Endothelial cell of umbilical vein (primary cell): ENCODE measurements around the gene MRPL24. TPM values are rescaled to one million over a fixed set of nuclear protein-coding genes. Genes with fewer than 3 reads are reported as not detected.

Experiments used
- BruUV-seq: library from RNA; stranded (reverse); fragments of 400-500 nt; replicated peaks from 2 replicates; lab custom pipeline; 2021; lab: Mats Ljungman, UMichigan
- CTCF ChIA-PET: fragments of 300-600, 350-600 bp; sonication (Branson Sonifier 250); formaldehyde crosslinking; loops from one replicate; lab custom pipeline; 2021; ENCODE audit warnings: antibody characterized with exemption, inconsistent platforms; lab: Charles Lee
- POLR2A ChIA-PET: fragments of 300-600, 350-600 bp; sonication (Branson Sonifier 250); formaldehyde crosslinking; loops from one replicate; lab custom pipeline; 2021; ENCODE audit warnings: antibody characterized with exemption, inconsistent platforms; lab: Charles Lee
- DNase-seq: peaks from one replicate; pipeline ENCODE4 v3.0.0-alpha.2; 2011; ENCODE audit warnings: low read depth, low spot score
- FAIRE-seq: peaks from 2 replicates; lab custom pipeline; 2011; peaks lifted over from hg19 to GRCh38; lab: Jason Lieb, UNC
- H2AFZ ChIP-seq: 2 replicates; pipeline ENCODE4 v1.6.0; 2012; ENCODE audit warnings: low read depth, low read length, control low read depth, inconsistent platforms
- H3K27ac ChIP-seq: 2 replicates; pipeline ENCODE4 v1.5.1; 2011; ENCODE audit warnings: low read depth, mild to moderate bottlenecking, control low read depth, low read length, moderate library complexity; ENCODE audit not compliant: insufficient read depth
- H3K27me3 ChIP-seq, 2 experiments: 2 replicates each; pipeline versions ENCODE4 v1.6.0 to v1.6.1; 2011; ENCODE audit warnings: low read length in 2 of 2, mixed read lengths in 1 of 2; ENCODE audit not compliant: control insufficient read depth in 2 of 2, insufficient read depth in 2 of 2
- H3K36me3 ChIP-seq, 2 experiments: 2 replicates in 1 of 2; 3 replicates in 1 of 2; pipeline ENCODE4 v1.5.1; 2011; ENCODE audit warnings: low read length in 2 of 2, mild to moderate bottlenecking in 1 of 2, moderate library complexity in 1 of 2; ENCODE audit not compliant: control insufficient read depth in 2 of 2, insufficient read depth in 2 of 2; ENCODE audit errors: extremely low read depth in 1 of 2
- H3K4me1 ChIP-seq: 3 replicates; pipeline ENCODE4 v1.5.1; 2011; ENCODE audit warnings: mild to moderate bottlenecking, low read length; ENCODE audit not compliant: control insufficient read depth, insufficient read depth; ENCODE audit errors: extremely low read depth
- H3K4me2 ChIP-seq: 2 replicates; pipeline ENCODE4 v1.6.1; 2011; ENCODE audit warnings: low read length, control low read depth, mixed read lengths; ENCODE audit not compliant: insufficient read depth
- H3K4me3 ChIP-seq, 3 experiments: fragments of 200-600 bp in 1 of 3; sonication (generic), shearing (Covaris generic) in 1 of 3; replicated peaks in 1 of 3; 2 replicates each; pipeline ENCODE4 v1.5.1; 2011 to 2016; ENCODE audit warnings: control low read depth in 3 of 3, low read length in 3 of 3, mild to moderate bottlenecking in 2 of 3, inconsistent platforms in 1 of 3, low read depth in 1 of 3, moderate library complexity in 1 of 3; ENCODE audit not compliant: insufficient read depth in 1 of 3
- H3K79me2 ChIP-seq: 2 replicates; pipeline ENCODE4 v1.6.0; 2012; ENCODE audit warnings: low read length, inconsistent platforms; ENCODE audit not compliant: control insufficient read depth, insufficient read depth
- H3K9ac ChIP-seq: replicated peaks from 2 replicates; pipeline ENCODE3; 2011; ENCODE audit warnings: low read length, control low read depth; ENCODE audit not compliant: insufficient read depth; ENCODE audit errors: extremely low read depth
- H3K9me1 ChIP-seq: replicated peaks from 3 replicates; pipeline ENCODE4 v1.6.0; 2011; ENCODE audit warnings: mild to moderate bottlenecking, low read length; ENCODE audit not compliant: control insufficient read depth, insufficient read depth; ENCODE audit errors: extremely low read depth
- H3K9me3 ChIP-seq: replicated peaks from 2 replicates; pipeline ENCODE4 v1.5.1; 2012; ENCODE audit warnings: low read length, inconsistent platforms; ENCODE audit not compliant: control insufficient read depth, insufficient read depth
- H4K20me1 ChIP-seq: replicated peaks from 2 replicates; pipeline ENCODE3; 2011; ENCODE audit warnings: mild to moderate bottlenecking, low read length; ENCODE audit not compliant: control insufficient read depth, insufficient read depth; ENCODE audit errors: extremely low read depth
- EZH2 ChIP-seq: IDR thresholded peaks from 2 replicates; pipeline ENCODE4 v1.6.1; 2012; ENCODE audit warnings: borderline replicate concordance, low read depth, mild to moderate bottlenecking, moderate library complexity, low read length, inconsistent platforms; ENCODE audit not compliant: severe bottlenecking
- FOS ChIP-seq: IDR thresholded peaks from 2 replicates; pipeline ENCODE4 v1.6.1; 2011; ENCODE audit warnings: mild to moderate bottlenecking, low read length, moderate library complexity, borderline replicate concordance; ENCODE audit not compliant: insufficient read depth
- GATA2 ChIP-seq: IDR thresholded peaks from 2 replicates; pipeline ENCODE4 v1.7.0; 2011; ENCODE audit warnings: low read depth, mild to moderate bottlenecking, moderate library complexity, mixed read lengths, low read length; ENCODE audit not compliant: insufficient read length, insufficient read depth
- JUN ChIP-seq: IDR thresholded peaks from 2 replicates; pipeline ENCODE4 v1.6.1; 2011; ENCODE audit warnings: borderline replicate concordance, low read depth; ENCODE audit not compliant: insufficient read length, insufficient read depth
- MYC ChIP-seq: IDR thresholded peaks from one replicate; pipeline ENCODE4 v1.6.1; 2011; ENCODE audit warnings: mild to moderate bottlenecking, low read depth, low read length
- POLR2A ChIP-seq: IDR thresholded peaks from 2 replicates; pipeline ENCODE4 v1.6.1; 2012; ENCODE audit warnings: low read depth, mild to moderate bottlenecking, control low read depth, low read length
- POLR2AphosphoS5 ChIP-seq: IDR thresholded peaks from 2 replicates; pipeline ENCODE4 v1.6.1; 2012; ENCODE audit warnings: low read depth, mild to moderate bottlenecking, control low read depth, low read length, moderate library complexity; ENCODE audit not compliant: insufficient read depth
- dilution Hi-C: fragments of 300-500 bp; cut with MboI; formaldehyde crosslinking; loops from one replicate; pipeline ENCODE4 v1.15.0; 2019; ENCODE audit warnings: low sequenced_read_pairs; ENCODE audit not compliant: extremely low pct_ligation_motif_present
- intact Hi-C: fragments of 100-400 bp; cut with micrococcal nuclease; formaldehyde crosslinking; loops from one replicate; pipeline ENCODE4 v1.10.0; 2022
- polyA plus RNA-seq, 4 experiments: library from polyadenylated mRNA; depleted of rRNA in 3 of 4; stranded (reverse) in 3 of 4; unstranded in 1 of 4; fragments of >200 nt; gene quantifications; 2 replicates each; pipeline versions ENCODE4 v1.2.1 to v1.2.3, GENCODE V29; 2011 to 2012; ENCODE audit warnings: missing spikeins in 1 of 4
- total RNA-seq: library from RNA; stranded (reverse); gene quantifications from 2 replicates; pipeline ENCODE4 v1.2.3, GENCODE V29; 2021
- TF ChIP-seq, protein P1 (sequence below), 2 donors: IDR thresholded peaks; 1 replicate in 1 of 2; 2 replicates in 1 of 2; pipeline ENCODE4 v1.5.1; 2011; ENCODE audit warnings: low read length in 2 of 2, mild to moderate bottlenecking in 2 of 2, moderate library complexity in 2 of 2, control low read depth in 1 of 2, inconsistent platforms in 1 of 2, low read depth in 1 of 2; ENCODE audit not compliant: insufficient read depth in 1 of 2; ENCODE audit errors: extremely low read depth in 1 of 2
- TF ChIP-seq, protein P2 (sequence below): IDR thresholded peaks from 2 replicates; pipeline ENCODE4 v1.6.1; 2011; ENCODE audit not compliant: insufficient read depth, insufficient read length

Gene MRPL24
- total and polyA plus RNA-seq, 2 donors (not counting 3 experiments of a cell fraction or from before 2014, with no cell fraction given): 47.9 to 77.7 TPM

DNA sequence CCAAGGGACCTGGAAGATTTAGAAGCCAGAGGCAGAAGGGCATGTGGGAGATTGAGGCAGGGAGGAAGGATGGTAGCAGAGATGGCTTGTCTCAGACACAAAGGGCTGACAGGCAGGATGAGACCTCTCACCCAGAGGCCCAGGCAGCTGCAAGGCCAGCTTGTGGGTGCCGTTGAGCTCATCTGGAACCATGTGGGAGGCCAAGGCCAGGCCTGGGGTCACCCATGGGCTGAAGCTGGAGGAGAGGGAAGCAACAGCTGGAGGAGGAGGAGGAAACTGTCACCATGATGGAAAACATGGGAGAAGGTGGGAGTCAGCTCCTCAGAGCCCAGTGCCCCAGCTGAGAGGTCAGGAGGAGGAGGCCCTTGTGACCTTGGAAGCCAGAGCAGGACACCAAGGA is 41.9 kb downstream of the MRPL24 start:
- Histone ChIP-seq H3K4me2 (no peak overlapping the region), H3K9me3 (no peaks in the 10 kb centered on the region), H3K27me3 (peaks cover 0 to 2% of the 10 kb centered on the region in 2 experiments), H3K9ac (no peak overlapping the region), H3K4me1 (no peaks in the 10 kb centered on the region), H3K27ac (no peak overlapping the region), H3K79me2 (no peaks in the 10 kb centered on the region), H3K9me1 (no peaks in the 10 kb centered on the region), H4K20me1 (no peaks in the 10 kb centered on the region), H3K36me3 (no peaks in the 10 kb centered on the region), H3K4me3 (no peak overlapping the region), H2AFZ (no peak overlapping the region)
- dilution Hi-C loops: no loop called here
- TF ChIP-seq POLR2A (no peak), GATA2 (no peak), FOS (no peak), JUN (no peak), EZH2 (no peak), MYC (no peak), POLR2AphosphoS5 (no peak)
- TF ChIP-seq, protein P1, sequence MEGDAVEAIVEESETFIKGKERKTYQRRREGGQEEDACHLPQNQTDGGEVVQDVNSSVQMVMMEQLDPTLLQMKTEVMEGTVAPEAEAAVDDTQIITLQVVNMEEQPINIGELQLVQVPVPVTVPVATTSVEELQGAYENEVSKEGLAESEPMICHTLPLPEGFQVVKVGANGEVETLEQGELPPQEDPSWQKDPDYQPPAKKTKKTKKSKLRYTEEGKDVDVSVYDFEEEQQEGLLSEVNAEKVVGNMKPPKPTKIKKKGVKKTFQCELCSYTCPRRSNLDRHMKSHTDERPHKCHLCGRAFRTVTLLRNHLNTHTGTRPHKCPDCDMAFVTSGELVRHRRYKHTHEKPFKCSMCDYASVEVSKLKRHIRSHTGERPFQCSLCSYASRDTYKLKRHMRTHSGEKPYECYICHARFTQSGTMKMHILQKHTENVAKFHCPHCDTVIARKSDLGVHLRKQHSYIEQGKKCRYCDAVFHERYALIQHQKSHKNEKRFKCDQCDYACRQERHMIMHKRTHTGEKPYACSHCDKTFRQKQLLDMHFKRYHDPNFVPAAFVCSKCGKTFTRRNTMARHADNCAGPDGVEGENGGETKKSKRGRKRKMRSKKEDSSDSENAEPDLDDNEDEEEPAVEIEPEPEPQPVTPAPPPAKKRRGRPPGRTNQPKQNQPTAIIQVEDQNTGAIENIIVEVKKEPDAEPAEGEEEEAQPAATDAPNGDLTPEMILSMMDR (IDR thresholded peaks at IDR 0.05; ENCODE audit: extremely low read depth in 1 of 2, insufficient read depth in 1 of 2, low read depth in 1 of 2, low read length in 2 of 2): no peak
- TF ChIP-seq, protein P2, sequence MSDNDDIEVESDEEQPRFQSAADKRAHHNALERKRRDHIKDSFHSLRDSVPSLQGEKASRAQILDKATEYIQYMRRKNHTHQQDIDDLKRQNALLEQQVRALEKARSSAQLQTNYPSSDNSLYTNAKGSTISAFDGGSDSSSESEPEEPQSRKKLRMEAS: no peak
- FAIRE-seq: no peak
- DNase-seq: no peak
- ChIA-PET CTCF (interaction anchor here (2.5 to 15.5 kb wide), 2 partner anchors 10 to 27 kb away, joined by 13 to 453 read pairs; no protein-coding TSS in a partner anchor), POLR2A (no interaction called here)
- intact Hi-C loops: no loop called here
- BruUV-seq: no TSS peak
